H1 (cell line): ENCODE measurements around the gene ZBTB40. TPM values are rescaled to one million over a fixed set of nuclear protein-coding genes. Genes with fewer than 3 reads are reported as not detected.

ENCODE experiments used
- CTCF ChIA-PET: fragments of 300-600 bp; sonication (Branson Sonifier 250); formaldehyde crosslinking; loops from one replicate; lab custom pipeline; 2021; ENCODE audit not compliant: partially characterized antibody; lab: Charles Lee
- POLR2A ChIA-PET: fragments of 300-600 bp; sonication (Branson Sonifier 250); formaldehyde crosslinking; loops from one replicate; lab custom pipeline; 2021; ENCODE audit warnings: inconsistent platforms; ENCODE audit not compliant: partially characterized antibody; lab: Charles Lee
- DNase-seq, 2 experiments: peaks; one replicate each; pipeline versions ENCODE4 v3.0.0 to v3.0.0-alpha.2; 2010 to 2022; ENCODE audit warnings: low spot score in 2 of 2, low read depth in 1 of 2, mixed read lengths in 1 of 2
- FAIRE-seq: peaks from 2 replicates; lab custom pipeline; 2011; peaks lifted over from hg19 to GRCh38; lab: Jason Lieb, UNC
- H2AFZ ChIP-seq: 2 replicates; pipeline ENCODE4 v1.8.1; 2012; ENCODE audit warnings: low read length, inconsistent platforms
- H2AK5ac ChIP-seq: 2 replicates; pipeline ENCODE4 v1.6.1; 2013; ENCODE audit warnings: low read depth, low read length
- H2BK120ac ChIP-seq: replicated peaks from 2 replicates; pipeline ENCODE3; 2013; ENCODE audit warnings: low read depth, low read length, inconsistent platforms
- H2BK12ac ChIP-seq: 2 replicates; pipeline ENCODE4 v1.6.1; 2013; ENCODE audit warnings: low read depth, low read length
- H2BK15ac ChIP-seq: 2 replicates; pipeline ENCODE4 v1.6.1; 2013; ENCODE audit warnings: low read length
- H2BK20ac ChIP-seq: 2 replicates; pipeline ENCODE4 v1.6.1; 2013; ENCODE audit warnings: low read length
- H2BK5ac ChIP-seq: 2 replicates; pipeline ENCODE4 v1.6.1; 2013; ENCODE audit warnings: low read depth, low read length
- H3K14ac ChIP-seq: 2 replicates; pipeline ENCODE4 v1.6.1; 2013; ENCODE audit warnings: inconsistent platforms; ENCODE audit not compliant: insufficient read length
- H3K18ac ChIP-seq: 2 replicates; pipeline ENCODE4 v1.6.1; 2013; ENCODE audit warnings: low read length; ENCODE audit errors: extremely low read depth
- H3K23ac ChIP-seq: 2 replicates; pipeline ENCODE4 v1.6.1; 2013; ENCODE audit warnings: inconsistent platforms; ENCODE audit not compliant: insufficient read length
- H3K23me2 ChIP-seq: 2 replicates; pipeline ENCODE4 v1.6.1; 2013; ENCODE audit warnings: low read depth, low read length
- H3K27ac ChIP-seq: 2 replicates; pipeline ENCODE4 v1.6.1; 2011; ENCODE audit warnings: low read depth, low read length, inconsistent platforms
- H3K27me3 ChIP-seq, 4 experiments: replicated peaks in 1 of 4; 1 replicate in 1 of 4; 2 replicates in 3 of 4; pipeline versions ENCODE4 v1.6.1 to v1.8.1; 2011 to 2013; ENCODE audit warnings: low read length in 3 of 4, mild to moderate bottlenecking in 3 of 4, inconsistent platforms in 2 of 4, mixed read lengths in 2 of 4, moderate library complexity in 1 of 4; ENCODE audit not compliant: control insufficient read depth in 3 of 4, insufficient read depth in 3 of 4; ENCODE audit errors: extremely low read depth in 1 of 4
- H3K36me3 ChIP-seq, 4 experiments: 2 replicates each; pipeline versions ENCODE4 v1.6.1 to v1.8.1; 2011 to 2013; ENCODE audit warnings: mild to moderate bottlenecking in 4 of 4, low read length in 3 of 4, moderate library complexity in 2 of 4, control low read depth in 1 of 4, inconsistent platforms in 1 of 4; ENCODE audit not compliant: insufficient read depth in 4 of 4, control insufficient read depth in 2 of 4
- H3K4ac ChIP-seq: replicated peaks from 2 replicates; pipeline ENCODE3; 2013; ENCODE audit warnings: low read length, low read depth, mixed read lengths, inconsistent platforms; ENCODE audit not compliant: insufficient read length
- H3K4me1 ChIP-seq, 4 experiments: replicated peaks in 1 of 4; 1 replicate in 1 of 4; 2 replicates in 3 of 4; pipeline versions ENCODE4 v1.6.1 to v1.8.1; 2011 to 2013; ENCODE audit warnings: low read length in 3 of 4, inconsistent platforms in 2 of 4, mixed read lengths in 1 of 4; ENCODE audit not compliant: insufficient read depth in 4 of 4, control insufficient read depth in 3 of 4
- H3K4me2 ChIP-seq, 2 experiments: 2 replicates each; pipeline versions ENCODE4 v1.6.1 to v1.8.1; 2011 to 2013; ENCODE audit warnings: low read depth in 2 of 2, low read length in 2 of 2, control low read depth in 1 of 2, inconsistent platforms in 1 of 2, mild to moderate bottlenecking in 1 of 2; ENCODE audit not compliant: insufficient read depth in 1 of 2
- H3K4me3 ChIP-seq, 4 experiments: fragments of 200-600, 300-600 bp in 1 of 4; sonication (generic), shearing (Covaris generic), sonication (Bioruptor Twin) in 1 of 4; 2 replicates each; pipeline versions ENCODE4 v1.5.1 to v1.8.1; 2011 to 2016; ENCODE audit warnings: low read length in 4 of 4, low read depth in 3 of 4, control low read depth in 2 of 4, inconsistent platforms in 2 of 4, mild to moderate bottlenecking in 2 of 4, mixed read lengths in 1 of 4, moderate library complexity in 1 of 4; ENCODE audit not compliant: insufficient read depth in 2 of 4; ENCODE audit errors: extremely low read depth in 1 of 4
- H3K56ac ChIP-seq: replicated peaks from 2 replicates; pipeline ENCODE3; 2013; ENCODE audit warnings: low read depth, mild to moderate bottlenecking, mixed read lengths, low read length, inconsistent platforms; ENCODE audit not compliant: insufficient read length
- H3K79me1 ChIP-seq: 2 replicates; pipeline ENCODE4 v1.6.1; 2013; ENCODE audit warnings: low read depth, low read length, control low read depth
- H3K79me2 ChIP-seq, 2 experiments: 2 replicates each; pipeline versions ENCODE4 v1.6.1 to v1.8.1; 2012 to 2013; ENCODE audit warnings: low read length in 2 of 2, mild to moderate bottlenecking in 2 of 2, inconsistent platforms in 1 of 2; ENCODE audit not compliant: insufficient read depth in 2 of 2, control insufficient read depth in 1 of 2
- H3K9ac ChIP-seq, 4 experiments: replicated peaks in 1 of 4; 1 replicate in 1 of 4; 2 replicates in 3 of 4; pipeline versions ENCODE4 v1.6.1 to v1.8.1; 2011 to 2013; ENCODE audit warnings: low read depth in 3 of 4, low read length in 3 of 4, control low read depth in 2 of 4, mild to moderate bottlenecking in 2 of 4, moderate library complexity in 2 of 4, inconsistent platforms in 1 of 4; ENCODE audit errors: extremely low read depth in 1 of 4
- H3K9me3 ChIP-seq, 2 experiments: 2 replicates each; pipeline versions ENCODE4 v1.6.1 to v1.8.1; 2012 to 2013; ENCODE audit warnings: mild to moderate bottlenecking in 2 of 2, moderate library complexity in 2 of 2, control low read depth in 1 of 2, inconsistent platforms in 1 of 2, low read depth in 1 of 2, low read length in 1 of 2, mixed read lengths in 1 of 2; ENCODE audit not compliant: insufficient read depth in 2 of 2
- H4K20me1 ChIP-seq, 2 experiments: replicated peaks in 1 of 2; 2 replicates each; pipeline versions ENCODE3 to v1.8.1; 2011 to 2013; ENCODE audit warnings: inconsistent platforms in 2 of 2, low read length in 2 of 2, mild to moderate bottlenecking in 1 of 2; ENCODE audit not compliant: insufficient read depth in 2 of 2, control insufficient read depth in 1 of 2
- H4K5ac ChIP-seq: 2 replicates; pipeline ENCODE4 v1.6.1; 2013; ENCODE audit warnings: low read length, low read depth, mixed read lengths, inconsistent platforms; ENCODE audit not compliant: insufficient read length
- H4K8ac ChIP-seq: 2 replicates; pipeline ENCODE4 v1.8.0; 2013; ENCODE audit warnings: mild to moderate bottlenecking, moderate library complexity, low read length, inconsistent platforms; ENCODE audit not compliant: insufficient read depth; ENCODE audit errors: extremely low read depth
- H4K91ac ChIP-seq: replicated peaks from 2 replicates; pipeline ENCODE3; 2013; ENCODE audit warnings: low read length, mixed read lengths, inconsistent platforms; ENCODE audit not compliant: insufficient read length
- ATF3 ChIP-seq: IDR thresholded peaks from 2 replicates; pipeline ENCODE4 v1.6.1; 2011; ENCODE audit warnings: low read depth, mild to moderate bottlenecking, low read length; ENCODE audit not compliant: insufficient read depth
- CBX5 ChIP-seq: fragments of 300-800, 300-1000 bp; sonication (generic); IDR thresholded peaks from 2 replicates; pipeline ENCODE4 v1.7.1; 2016; ENCODE audit warnings: antibody characterized with exemption, low read length, low read depth
- MAFK ChIP-seq: IDR thresholded peaks from 2 replicates; pipeline ENCODE4 v1.6.1; 2012; ENCODE audit warnings: low read depth, mild to moderate bottlenecking, improper control_type of control experiment, low read length
- NANOG ChIP-seq: IDR thresholded peaks from 2 replicates; pipeline ENCODE4 v1.6.1; 2011; ENCODE audit warnings: low read length, low read depth, mild to moderate bottlenecking, inconsistent platforms; ENCODE audit not compliant: insufficient read depth, poor library complexity, severe bottlenecking
- POLR2AphosphoS5 ChIP-seq: IDR thresholded peaks from 2 replicates; pipeline ENCODE4 v1.6.1; 2011; ENCODE audit warnings: low read depth, low read length
- SIX5 ChIP-seq: IDR thresholded peaks from 2 replicates; pipeline ENCODE4 v1.6.1; 2011; ENCODE audit warnings: mild to moderate bottlenecking, low read depth, low read length
- SP2 ChIP-seq: IDR thresholded peaks from 2 replicates; pipeline ENCODE4 v1.6.1; 2012; ENCODE audit warnings: mild to moderate bottlenecking, low read length, inconsistent platforms
- TCF12 ChIP-seq: IDR thresholded peaks from 2 replicates; pipeline ENCODE4 v1.6.1; 2011; ENCODE audit warnings: low read depth, mild to moderate bottlenecking, low read length
- ZNF274 ChIP-seq: IDR thresholded peaks from 2 replicates; pipeline ENCODE4 v1.7.0; 2012; ENCODE audit warnings: low read length, borderline replicate concordance; ENCODE audit errors: extremely low read depth
- WGBS, 2 experiments: shearing (Covaris generic) in 1 of 2; methylation state at CpG; one replicate each; pipeline versions ENCODE4 v1.1.6 to v1.1.7; 2013 to 2015; ENCODE audit warnings: low lambda C conversion rate in 2 of 2, mixed read lengths in 2 of 2, inconsistent platforms in 1 of 2, low coverage in 1 of 2, missing lambda C conversion rate in 1 of 2; ENCODE audit not compliant: insufficient replicate concordance in 2 of 2, insufficient coverage in 1 of 2, insufficient read length in 1 of 2; ENCODE audit errors: extremely low coverage in 1 of 2, missing lambda C conversion rate in 1 of 2; 5-methylcytosine and 5-hydroxymethylcytosine counted together
- polyA plus RNA-seq, 7 experiments: library from polyadenylated mRNA; depleted of rRNA in 3 of 7; stranded (reverse) in 5 of 7; unstranded in 2 of 7; fragments of >200 nt in 5 of 7; fragments of 200-250 nt in 2 of 7; gene quantifications; 1 replicate in 5 of 7; 2 replicates in 1 of 7; 4 replicates in 1 of 7; pipeline versions ENCODE4 v1.2.1 to v1.2.3, GENCODE V29; 2011 to 2013; ENCODE audit warnings: missing spikeins in 2 of 7, mixed read lengths in 2 of 7
- total RNA-seq: library from RNA; stranded (reverse); fragmentation: NEBNext Ultra II Directional; extraction: Animal tissue kit (Norgen Biotek cat#: 25700); gene quantifications from 2 replicates; pipeline ENCODE4 v1.2.1, GENCODE V29; 2021
- TF ChIP-seq, protein P1 (sequence below): IDR thresholded peaks from 2 replicates; pipeline ENCODE4 v1.6.1; 2012; ENCODE audit warnings: inconsistent platforms
- TF ChIP-seq, protein P2 (sequence below): IDR thresholded peaks from 2 replicates; pipeline ENCODE4 v1.6.1; 2012; ENCODE audit warnings: inconsistent platforms

Gene ZBTB40
- total and polyA plus RNA-seq, 2 of the 8 experiments (the other 6 are each of a cell fraction or from before 2014, with no cell fraction given): 3.1 to 19.3 TPM

DNA sequence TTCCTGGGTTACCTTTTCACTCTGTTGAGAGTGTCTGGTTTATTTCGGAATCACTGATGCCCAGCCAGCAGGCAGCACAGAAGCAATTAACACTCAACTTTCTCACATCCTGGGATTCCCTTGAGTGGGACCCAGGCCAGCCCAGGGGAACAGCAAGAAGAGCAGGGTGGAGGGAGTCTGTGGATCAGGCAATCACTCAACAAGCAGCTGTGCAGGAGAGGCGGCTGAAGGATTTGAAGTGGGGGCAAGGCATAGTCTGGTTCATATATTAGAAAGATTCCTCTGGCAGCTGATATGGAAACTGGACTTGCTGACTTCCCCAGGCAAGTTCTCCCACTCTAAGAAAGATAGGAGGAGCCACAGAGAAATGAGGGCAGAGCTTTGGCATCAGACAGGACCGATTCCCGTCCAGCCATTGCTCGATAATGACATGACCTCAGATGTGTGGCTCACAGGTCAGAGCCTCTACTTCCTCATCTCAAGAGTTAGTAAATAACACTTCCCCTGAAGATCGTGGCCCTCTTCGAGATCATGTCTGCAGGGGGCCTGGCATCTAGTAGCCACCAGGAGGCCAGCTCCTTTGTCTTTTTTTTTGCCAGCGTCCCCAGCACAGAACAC lies 124.0 kb downstream of the ZBTB40 start:
- H4K5ac ChIP-seq: no peak overlapping the region
- no peaks in the 10 kb centered on the region; the same call in 1 of the 2 replicates for H3K79me1 ChIP-seq
- H3K9ac ChIP-seq: no peak overlapping the region
- H2BK5ac ChIP-seq: no peak overlapping the region
- H3K18ac ChIP-seq: no peak overlapping the region
- H3K23ac ChIP-seq: no peak overlapping the region
- H3K4me2 ChIP-seq: no peak overlapping the region
- H3K36me3 ChIP-seq: peaks cover 0 to 8% (median 0%) of the 10 kb centered on the region in 4 experiments; a peak in 1 of 8 replicates
- no peak overlapping the region for H3K4ac ChIP-seq
- no peak overlapping the region for H2BK120ac ChIP-seq
- H2BK15ac ChIP-seq: no peak overlapping the region
- no peak overlapping the region for H3K14ac ChIP-seq
- H3K27me3 ChIP-seq: no peaks in the 10 kb centered on the region
- ChIA-PET POLR2A (interaction anchor here (1.2 kb wide), 1 partner anchor 8 kb away, joined by 3 read pairs; no protein-coding TSS in a partner anchor), CTCF (interaction anchor here (0.6 to 1.7 kb wide), 6 partner anchors 33 to 354 kb away, joined by 3 to 6 read pairs (median 3); no protein-coding TSS in a partner anchor)
- DNase-seq: no peak
- no peak overlapping the region for H3K56ac ChIP-seq
- H3K23me2 ChIP-seq: peaks cover 10% of the 10 kb centered on the region; the same call in 1 of the 2 replicates
- WGBS, 2 experiments: 87% methylated on average over 7 of the region's 8 CpGs; no CpG with 5 or more reads in 1 of the 2 experiments
- no peak overlapping the region for H3K27ac ChIP-seq
- no peak overlapping the region for H4K91ac ChIP-seq
- no peak overlapping the region for H3K4me3 ChIP-seq
- no peak for FAIRE-seq
- H3K4me1 ChIP-seq: peaks cover 0 to 7% (median 1%) of the 10 kb centered on the region in 4 experiments; a peak in 3 of 7 replicates
- no peak overlapping the region for H2AK5ac ChIP-seq
- peaks cover 2 to 18% of the 10 kb centered on the region in 2 experiments for H4K20me1 ChIP-seq
- peaks cover 0 to 8% of the 10 kb centered on the region in 2 experiments; a peak in 2 of 4 replicates for H3K79me2 ChIP-seq
- no peak overlapping the region for H2BK20ac ChIP-seq
- H2BK12ac ChIP-seq: no peak overlapping the region
- no peak overlapping the region for H4K8ac ChIP-seq
- H2AFZ ChIP-seq: no peak overlapping the region
- peaks cover 13 to 15% of the 10 kb centered on the region in 2 experiments for H3K9me3 ChIP-seq
- TF ChIP-seq POLR2AphosphoS5: no peak
- TF ChIP-seq, protein P1, sequence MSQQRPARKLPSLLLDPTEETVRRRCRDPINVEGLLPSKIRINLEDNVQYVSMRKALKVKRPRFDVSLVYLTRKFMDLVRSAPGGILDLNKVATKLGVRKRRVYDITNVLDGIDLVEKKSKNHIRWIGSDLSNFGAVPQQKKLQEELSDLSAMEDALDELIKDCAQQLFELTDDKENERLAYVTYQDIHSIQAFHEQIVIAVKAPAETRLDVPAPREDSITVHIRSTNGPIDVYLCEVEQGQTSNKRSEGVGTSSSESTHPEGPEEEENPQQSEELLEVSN: no peak
- no peak for TF ChIP-seq ATF3
- no peak for TF ChIP-seq ZNF274
- no peak for TF ChIP-seq CBX5
- no peak for TF ChIP-seq SP2
- TF ChIP-seq TCF12: no peak
- TF ChIP-seq SIX5: no peak
- no peak for TF ChIP-seq NANOG
- TF ChIP-seq MAFK: no peak
- TF ChIP-seq, protein P2, sequence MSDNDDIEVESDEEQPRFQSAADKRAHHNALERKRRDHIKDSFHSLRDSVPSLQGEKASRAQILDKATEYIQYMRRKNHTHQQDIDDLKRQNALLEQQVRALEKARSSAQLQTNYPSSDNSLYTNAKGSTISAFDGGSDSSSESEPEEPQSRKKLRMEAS: no peak
